Measurements from ENCODE around the gene ARSD. TPM values are rescaled to one million over a fixed set of nuclear protein-coding genes. Genes with fewer than 3 reads are reported as not detected.
A peak's percentile ranks its signal among the peaks of the same experiment; 100 is the strongest.
"Not testable (repeated sequence)": the region's sequence is repeated elsewhere in the genome, so short reads cannot be mapped to it uniquely, and the experiment has no call there.

Gene ARSD
- total RNA-seq, 1 donor from 2014 or later: 16.4 TPM

DNA sequence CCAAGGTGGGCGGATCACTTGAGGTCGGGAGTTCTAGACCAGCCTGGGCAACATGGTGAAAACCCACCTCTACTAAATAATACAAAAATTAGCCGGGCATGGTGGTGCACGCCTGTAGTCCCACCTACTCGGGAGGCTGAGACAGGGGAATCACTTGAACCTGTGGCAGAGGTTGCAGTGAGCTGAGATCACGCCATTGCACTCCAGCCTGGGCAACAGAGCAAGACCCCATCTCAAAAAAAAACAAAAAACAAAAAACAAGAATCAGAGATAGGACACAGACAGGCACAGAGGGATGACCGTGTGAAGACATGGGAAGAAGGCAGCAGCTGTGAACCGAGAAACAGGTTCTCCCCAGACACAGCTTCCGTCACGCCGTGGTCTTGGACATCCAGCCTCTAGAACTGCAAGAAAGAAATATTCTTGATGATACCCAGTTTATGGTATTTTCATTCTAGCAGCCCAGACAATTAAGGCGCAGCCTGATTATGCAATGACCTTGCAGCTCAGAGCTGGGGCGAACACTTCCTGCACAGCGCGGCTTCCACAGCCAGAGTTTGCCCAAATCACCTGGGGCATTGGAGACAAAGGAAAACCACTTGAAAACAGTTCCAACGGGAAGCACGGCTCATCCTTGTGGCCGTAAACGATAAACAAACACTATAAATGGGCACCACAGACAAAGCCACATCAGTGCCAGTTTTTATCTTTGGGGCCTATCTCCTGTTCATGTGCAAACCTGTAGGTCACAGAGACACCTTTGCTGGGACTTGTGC is 4.2 kb upstream of the ARSD start:
- DNase-seq (ENCODE audit: low read depth in 2 of 2): no peak

DNA sequence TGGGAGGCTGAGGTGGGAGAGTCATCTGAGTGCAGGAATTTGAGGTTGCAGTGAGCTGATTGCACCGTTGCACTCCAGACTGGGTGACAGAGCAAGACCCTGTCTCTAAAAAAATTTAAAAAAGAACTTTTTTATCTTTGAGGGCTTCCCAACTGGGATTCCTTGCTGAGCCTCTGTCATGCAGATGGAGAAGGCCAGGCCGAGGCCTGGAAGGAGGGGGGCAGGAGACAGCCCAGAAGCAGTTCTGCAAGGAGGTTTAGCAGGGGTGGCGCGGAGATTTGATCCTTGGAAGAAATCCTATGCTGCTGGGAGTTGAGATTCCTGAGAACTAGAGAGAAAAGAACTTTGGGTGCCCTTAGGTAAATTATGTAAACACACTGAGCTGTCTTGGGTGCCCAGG is 2.5 kb upstream of the ARSD start:
- no peak for DNase-seq (ENCODE audit: low read depth in 2 of 2)

DNA sequence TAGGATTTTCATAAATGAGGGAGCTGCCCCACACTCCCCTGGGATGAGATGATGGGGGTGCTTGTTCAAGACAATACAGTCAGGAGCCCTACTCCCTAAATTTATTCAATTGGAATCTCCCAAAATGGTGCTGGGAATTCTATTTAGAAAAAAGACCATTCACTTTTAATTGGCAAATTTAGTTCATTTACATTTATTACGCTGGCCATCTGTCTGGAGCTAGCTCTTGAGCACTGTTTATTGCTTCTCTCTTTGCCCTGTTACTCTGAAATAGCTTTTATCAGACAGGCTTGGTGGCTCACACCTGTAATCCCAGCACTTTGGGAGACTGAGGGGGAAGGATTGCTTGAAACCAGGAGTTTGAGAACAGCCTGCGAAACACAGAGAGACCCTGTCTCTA is 2.0 kb upstream of the ARSD start:
- no peak for DNase-seq (ENCODE audit: low read depth in 2 of 2)

DNA sequence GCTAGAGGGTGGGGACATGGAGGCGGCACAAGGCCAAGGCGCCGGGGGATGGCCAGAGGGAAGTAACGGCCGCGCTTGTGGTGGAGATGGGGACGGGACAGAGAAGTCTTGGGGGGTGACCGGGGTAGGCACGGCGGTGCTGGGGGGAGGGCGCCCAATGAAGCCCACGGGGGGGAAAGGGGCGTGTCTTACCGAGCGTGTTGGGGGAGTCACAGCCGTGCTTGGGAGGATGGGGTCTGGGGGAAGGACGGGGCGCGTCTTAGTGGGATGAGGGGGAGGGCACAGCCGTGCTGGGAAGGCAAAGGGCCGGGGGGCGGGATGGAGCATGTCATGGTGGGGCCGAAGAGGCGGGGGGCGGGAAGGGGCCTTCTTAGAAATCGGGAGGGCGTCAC is 952 bp downstream of the ARSD start:
- DNase-seq (ENCODE audit: low read depth in 2 of 2): peak in 1 of 2 donors; percentile 56

DNA sequence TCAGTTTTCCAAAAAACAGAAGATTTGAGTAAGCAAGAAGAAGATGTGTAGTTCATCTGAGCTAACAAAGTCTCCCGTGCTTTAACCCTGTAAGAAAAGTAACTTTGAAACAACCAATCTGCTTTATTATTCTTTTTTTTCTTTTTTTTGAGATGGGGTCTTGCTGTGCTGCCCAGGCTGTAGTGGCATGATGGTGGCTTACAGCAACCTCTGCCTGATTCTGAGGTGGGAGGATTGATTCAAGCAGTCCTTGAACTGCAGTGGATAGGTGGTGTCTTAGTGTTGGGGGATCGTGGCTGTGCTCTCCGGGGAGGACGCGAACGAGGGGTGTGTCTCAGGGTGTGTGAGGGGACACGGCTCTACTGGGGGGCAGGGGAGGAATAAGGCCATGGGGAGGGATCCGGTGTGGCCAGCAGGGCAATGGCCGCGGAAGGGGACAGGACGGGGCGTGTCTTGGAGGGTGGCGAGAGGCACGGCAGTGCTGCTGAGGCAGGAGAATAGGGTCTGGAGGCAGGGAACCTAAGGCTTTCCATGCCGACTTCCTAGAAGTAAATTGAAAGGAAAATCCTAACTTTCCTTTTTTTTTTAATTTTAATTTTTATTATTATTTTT is 2.4 kb downstream of the ARSD start:
- DNase-seq (ENCODE audit: low read depth in 2 of 2): no peak

DNA sequence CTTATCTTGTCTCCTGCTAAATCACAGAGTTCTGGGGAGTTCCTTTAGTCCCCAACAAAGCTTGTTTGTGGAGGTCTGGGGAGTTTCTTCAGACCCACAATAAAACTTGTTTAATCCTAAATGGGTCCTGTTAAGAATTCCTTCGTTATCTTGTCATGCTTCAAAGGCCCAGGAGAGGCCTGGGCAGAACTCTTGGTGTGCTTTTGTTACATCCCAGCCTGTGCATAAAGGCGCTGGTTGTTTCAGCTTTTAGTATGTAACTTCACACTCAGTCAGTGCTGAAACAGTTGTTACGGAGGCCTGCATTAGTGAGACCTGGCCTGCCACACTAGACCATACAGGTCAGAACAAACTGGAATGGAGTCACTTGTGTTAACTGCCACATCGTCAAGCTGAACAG is 2.9 kb downstream of the ARSD start:
- DNase-seq (ENCODE audit: low read depth in 2 of 2): not testable (repeated sequence)

DNA sequence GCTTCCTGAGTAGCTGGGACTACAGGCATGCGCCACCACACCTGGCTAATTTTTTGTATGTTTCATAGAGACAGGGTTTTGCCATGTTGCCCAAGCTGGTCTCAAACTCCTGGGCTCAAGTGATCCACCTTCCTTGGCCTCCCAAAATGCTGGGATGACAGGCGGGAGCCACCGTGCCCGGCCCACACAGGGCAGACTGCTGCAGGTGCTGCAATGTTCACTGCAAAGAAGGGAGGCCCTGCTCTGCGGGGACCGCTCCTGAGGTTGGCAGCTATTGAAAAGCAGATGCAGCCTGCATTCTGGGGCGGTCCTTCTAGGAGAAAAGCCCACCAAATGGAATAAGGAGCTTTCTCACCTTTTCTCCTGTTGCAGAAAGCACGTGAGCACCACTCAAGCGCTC is 5.0 kb downstream of the ARSD start:
- no peak for DNase-seq (ENCODE audit: low read depth in 2 of 2)

DNA sequence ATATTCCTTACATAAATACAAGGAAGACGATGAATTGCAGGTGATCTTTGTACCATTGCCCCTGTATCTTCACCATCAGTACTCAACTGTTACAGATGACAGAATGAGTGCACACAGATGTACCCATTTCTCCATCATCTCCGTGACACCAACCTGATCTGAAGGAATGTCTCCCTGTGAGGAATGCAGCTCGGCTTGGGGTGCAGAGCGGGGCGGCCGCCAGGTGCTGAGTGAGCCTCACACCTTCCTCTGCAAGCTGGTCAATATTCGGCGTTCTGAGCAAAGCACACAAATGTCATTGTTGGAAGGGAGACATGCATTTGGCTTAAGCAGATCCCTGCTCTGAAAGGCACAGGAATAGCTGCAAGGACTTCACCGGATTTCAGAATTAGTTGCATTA is 7.4 kb downstream of the ARSD start:
- DNase-seq (ENCODE audit: low read depth in 2 of 2): no peak

DNA sequence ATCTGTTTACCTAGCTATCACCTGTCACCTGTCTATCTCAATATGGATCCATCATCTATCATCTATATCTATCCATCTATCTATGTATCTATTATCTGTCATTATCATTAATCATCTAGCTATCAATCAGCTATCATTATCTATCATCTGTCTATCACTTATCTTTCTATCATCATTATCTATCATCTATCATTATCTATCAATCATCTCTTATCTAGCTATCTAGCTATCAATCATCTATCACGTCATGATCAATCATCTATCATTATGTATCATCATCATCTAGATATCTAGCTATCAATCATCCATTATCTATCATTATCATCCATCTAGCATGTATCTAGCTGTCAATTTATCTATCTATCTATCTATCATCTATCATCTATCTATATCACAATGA is 7.9 kb downstream of the ARSD start:
- no peak for DNase-seq (ENCODE audit: low read depth in 2 of 2)

DNA sequence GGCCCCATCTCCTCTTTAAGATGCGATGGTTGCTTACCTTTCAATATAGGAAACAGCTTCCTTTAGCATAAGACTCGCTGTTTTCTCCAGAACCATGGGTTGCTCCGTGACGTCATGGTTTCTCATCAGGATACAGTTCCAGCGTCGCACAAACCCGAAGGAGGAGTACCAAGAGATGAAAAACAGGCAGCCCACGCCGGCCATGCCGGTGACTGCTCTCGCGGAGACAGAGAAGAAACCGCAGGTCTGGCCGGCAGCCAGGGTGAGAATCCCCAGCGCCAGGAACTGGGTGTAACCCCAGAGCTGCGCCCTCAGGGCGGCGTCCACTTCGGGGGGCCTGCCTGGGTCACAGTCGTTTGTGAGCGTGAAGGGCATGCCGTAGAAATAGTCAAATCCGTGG is 11.4 kb downstream of the ARSD start:
- DNase-seq (ENCODE audit: low read depth in 2 of 2): no peak

DNA sequence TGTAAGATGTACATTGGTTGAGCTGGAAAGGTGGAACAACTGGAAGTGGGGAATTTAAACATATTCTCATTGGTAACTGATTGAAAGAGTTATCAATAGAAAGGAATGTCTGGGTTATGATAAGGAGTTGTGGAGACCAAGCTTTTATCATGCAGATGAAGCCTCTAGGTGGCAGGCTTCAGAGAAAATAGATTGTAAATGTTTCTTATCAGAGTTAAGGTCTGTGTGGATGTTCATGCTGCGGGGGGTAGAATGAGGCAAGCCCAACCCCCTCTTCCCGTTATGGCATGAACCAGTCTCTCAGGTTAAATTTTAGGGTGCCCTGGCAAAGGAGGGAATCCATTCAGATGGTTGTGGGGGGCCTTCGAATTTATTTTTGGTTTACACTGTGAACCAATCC is 16.0 kb downstream of the ARSD start:
- DNase-seq (ENCODE audit: low read depth in 2 of 2): no peak

DNA sequence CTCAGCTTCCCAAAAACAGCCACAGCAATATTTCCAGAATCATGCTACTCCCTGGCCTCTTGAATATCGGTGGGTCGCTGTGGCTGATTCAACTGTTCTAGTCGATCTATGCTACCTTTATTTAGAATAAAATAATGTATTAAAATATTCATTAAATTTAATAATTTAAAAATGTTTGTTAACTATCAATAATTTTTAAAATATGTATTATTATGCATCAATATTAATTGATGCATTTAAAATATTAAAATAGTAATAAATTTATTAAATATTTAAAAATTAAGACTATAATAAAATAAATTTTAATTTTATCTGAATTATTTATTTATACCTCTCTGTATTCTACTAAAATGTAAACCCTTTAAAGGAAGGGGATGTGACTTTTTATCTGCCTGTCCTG is 19.0 kb downstream of the ARSD start:
- DNase-seq (ENCODE audit: low read depth in 2 of 2): no peak

DNA sequence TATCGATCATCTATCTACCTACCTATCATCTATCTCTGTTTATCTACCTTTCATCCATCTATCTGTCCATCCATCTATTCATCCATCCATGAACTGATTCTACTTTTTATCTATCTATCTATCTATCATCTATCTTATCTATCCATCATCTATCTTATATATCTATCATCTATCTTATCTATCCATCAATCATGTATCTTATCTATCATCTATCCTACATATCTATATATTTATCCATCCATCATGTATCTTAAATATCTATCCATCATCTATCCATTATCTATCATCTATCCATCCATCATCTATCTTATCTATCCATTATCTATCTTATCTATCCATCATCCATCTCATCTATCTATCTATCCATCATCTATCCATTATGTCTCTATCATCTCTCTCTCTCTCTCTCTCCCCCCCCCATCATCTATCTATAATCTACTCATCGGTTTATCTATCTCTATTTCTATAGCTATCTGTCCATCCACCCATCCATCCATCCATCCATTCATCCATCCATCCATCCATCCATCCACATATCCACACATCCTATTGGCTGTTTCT is 20.9 kb downstream of the ARSD start:
- no peak for DNase-seq (ENCODE audit: low read depth in 2 of 2)

DNA sequence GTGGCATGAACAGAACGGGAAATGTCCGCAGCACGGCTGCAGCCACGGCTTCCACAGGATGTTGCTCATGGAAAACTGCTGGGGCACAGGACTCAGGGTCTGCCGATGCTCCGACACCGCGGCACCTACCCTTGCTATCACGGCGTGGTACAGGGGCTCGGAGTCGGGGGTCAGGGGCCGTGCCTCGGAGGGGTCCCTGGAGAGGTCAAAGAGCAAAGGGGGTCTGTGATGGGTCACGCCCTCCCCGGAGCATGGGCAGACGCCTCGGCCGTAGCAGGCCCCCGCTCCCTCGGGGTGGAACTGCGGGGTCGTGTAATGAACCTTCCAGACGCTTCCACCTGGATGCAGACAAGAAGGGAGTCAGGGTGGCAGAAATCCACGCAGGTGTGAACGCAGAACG is 21.8 kb downstream of the ARSD start:
- no peak for DNase-seq (ENCODE audit: low read depth in 2 of 2)

DNA sequence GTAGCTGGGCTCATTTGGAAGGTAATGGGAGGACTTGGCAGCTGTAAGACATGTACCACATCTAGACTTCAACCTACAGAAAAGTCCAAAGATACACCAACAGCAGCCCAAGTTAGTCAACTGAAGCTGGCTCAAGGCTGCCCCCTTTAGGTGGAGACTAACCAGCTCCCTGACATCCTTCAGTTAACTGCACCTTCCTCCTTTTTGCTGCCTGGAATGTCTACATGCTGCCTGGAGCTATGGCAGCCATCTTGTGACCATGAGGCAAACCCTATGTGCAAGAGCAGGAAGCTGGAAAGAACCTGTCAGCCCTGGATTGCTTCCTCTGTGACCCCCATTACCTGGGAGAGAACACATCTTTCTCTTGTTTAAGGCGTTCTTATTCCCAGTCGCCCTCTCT is 25.8 kb downstream of the ARSD start:
- no peak for DNase-seq (ENCODE audit: low read depth in 2 of 2)

DNA sequence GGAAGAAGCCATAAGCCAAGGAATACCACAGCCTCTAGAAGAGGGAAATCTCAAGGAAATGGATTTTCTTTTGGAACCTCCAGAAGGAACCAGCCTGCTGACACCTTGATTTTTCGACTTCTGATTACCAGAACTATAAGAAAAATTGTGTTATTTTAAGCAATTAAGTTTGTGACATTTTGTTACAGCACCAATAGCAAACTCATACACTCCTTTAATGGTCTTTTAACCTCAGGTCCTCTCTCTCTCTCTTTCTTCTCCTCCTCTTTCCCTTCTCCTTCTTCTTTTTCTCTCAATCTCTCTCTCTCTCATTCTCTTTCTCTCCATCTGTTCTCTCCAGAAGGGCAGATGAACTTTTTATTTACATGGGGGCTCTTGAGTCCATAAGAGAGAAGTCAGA is 26.3 kb downstream of the ARSD start:
- no peak for DNase-seq (ENCODE audit: low read depth in 2 of 2)

DNA sequence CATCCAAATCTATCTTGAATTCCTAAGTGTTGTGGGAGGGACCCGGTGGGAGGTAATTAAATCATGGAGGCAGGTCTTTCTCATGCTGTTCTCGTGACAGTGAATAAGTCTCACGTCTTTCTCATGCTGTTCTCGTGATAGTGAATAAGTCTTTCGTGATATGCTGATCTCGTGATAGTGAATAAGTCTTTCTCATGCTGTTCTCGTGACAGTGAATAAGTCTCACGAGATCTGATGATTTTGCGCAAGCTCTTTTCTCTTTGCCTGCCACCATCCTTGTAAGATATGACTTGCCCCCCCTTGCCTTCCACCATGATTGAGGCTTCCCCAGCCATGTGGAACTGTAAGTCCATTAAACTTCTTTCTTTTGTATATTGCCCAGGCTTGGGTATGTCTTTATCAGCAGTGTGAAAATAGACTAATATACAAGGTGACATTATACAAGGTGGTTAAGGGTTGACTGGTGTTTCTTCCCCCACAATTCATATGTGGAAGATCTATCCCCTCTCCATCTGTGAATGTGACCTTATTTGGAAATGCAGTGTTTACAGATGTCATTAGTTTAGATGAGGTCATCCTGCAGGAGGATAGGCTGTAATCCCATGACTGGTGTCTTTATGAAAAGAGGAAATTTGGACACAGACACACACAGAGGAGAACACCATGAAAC is 27.6 kb downstream of the ARSD start:
- no peak for DNase-seq (ENCODE audit: low read depth in 2 of 2)

DNA sequence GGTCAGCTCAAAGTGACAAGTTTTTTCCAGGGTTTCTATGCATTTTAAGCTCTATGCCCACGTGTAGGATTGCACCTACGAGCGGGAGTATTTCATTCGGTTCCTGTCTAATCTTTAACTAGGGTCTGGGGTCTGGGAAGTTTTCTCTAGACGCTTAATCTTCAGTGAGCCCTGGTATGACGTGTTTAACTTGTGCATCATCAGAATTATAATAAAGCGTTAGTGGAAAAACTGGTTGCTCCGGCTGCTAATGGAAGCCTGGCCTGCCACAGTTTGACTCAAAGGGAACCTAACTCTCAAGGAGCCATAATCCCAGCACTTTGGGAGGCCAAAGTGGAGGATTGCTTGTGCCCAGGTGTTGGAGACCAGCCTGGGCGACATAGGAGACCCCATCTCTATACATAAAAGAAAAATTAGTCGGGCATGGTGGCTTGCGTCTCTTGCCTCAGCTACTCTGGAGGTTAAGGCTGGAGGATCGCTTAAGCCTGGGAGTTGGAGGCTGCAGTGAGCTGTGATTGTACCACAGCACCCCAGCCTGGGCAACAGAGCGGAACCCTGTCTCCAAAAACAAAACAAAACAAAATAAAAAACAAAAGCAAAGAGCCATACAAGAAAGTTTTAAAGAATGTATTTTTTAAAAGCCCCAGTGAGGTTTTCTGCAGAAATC is 30.2 kb downstream of the ARSD start:
- DNase-seq (ENCODE audit: low read depth in 2 of 2): no peak

DNA sequence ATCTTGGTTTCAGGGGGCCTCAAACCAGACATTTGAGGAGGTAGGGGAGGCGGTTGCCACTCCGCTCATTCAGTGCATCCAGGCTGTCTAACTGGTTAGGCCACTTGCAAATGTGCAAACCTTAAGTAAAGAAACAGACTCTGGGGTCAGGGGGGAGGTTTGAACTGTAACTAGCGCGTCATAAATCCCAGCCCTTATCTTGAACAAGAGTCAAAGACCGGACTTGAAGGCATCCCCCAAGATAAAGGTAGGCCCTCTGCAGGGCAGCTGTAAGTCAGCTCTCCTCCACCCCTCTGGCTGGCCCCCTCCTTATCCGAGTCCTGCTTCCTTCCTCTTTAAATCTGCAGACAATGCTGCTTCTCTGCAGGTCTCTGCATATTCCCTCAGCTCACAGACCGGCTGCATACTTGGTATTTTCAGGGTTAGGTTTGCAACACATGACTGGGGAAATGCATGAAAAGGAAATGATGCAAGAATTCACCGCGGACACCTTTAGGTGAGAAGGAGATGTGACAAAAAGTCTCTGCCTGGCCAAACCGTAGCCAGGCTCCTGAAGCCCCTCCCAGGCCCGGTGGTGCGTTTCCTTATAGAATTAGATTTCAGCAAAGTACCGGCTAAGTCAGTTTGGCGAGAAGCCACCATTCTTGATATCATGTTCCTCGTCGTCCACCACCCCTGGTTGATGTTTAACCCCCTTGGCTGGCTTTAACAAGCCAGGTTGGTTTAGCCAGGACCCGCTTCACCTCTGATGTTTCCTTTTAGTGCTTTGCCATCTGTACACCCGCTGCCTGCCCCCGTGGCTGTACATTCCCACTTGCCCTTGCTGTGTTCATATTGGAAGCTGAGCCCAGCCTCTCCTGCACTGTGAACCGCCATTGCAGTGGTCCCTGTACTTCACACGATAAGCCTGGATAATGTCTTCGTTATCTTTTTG is 31.2 kb downstream of the ARSD start:
- not testable (repeated sequence) for DNase-seq (ENCODE audit: low read depth in 2 of 2)

DNA sequence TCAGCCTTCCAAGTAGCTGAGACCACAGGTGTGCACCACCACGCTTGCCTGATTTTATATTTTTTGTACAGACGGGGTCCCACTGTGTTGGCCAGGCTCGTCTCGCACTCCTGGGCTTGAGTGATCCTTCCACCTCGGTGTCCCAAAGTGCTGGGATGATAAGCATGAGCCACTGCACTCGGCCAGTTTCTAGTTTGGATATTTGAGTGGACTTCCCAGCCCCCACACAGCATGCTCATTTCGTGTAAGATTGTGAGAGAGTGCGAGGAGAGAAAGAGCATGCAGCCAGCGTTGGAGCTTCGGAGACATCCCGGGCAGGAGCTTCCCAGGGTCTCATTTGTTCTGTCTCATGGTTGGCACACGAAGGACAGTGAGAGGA is 31.8 kb downstream of the ARSD start:
- DNase-seq (ENCODE audit: low read depth in 2 of 2): no peak

DNA sequence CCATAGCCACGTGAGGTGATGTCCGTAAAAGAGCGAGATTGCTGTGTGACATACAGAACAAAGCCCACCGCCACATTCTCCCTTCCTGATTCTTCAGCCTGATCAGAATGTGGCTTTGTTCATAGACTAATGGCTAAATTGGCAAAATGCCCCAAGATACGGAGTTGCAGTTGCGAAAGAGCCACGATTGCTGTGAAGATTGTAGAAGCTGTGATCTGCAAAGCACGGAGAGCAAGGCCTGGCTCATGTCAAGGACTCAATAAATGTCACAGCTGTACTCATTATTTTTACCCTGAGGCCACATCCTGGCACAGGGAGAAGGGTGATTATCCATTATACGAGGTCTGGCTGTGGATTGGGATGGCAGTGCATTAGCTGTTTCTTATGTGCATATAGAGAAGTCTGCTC is 34.2 kb downstream of the ARSD start:
- no peak for DNase-seq (ENCODE audit: low read depth in 2 of 2)

Data from dermis microvascular lymphatic vessel endothelial cell (primary cell).